BJ (cell line): ENCODE measurements around the gene SCFD1. TPM values are rescaled to one million over a fixed set of nuclear protein-coding genes. Genes with fewer than 3 reads are reported as not detected.

Source experiments
- CTCF ChIA-PET: fragments of 350-600 bp; formaldehyde crosslinking; extraction: SDS; loops from one replicate; lab custom pipeline; 2021; ENCODE audit warnings: antibody characterized with exemption, inconsistent platforms; lab: Yijun Ruan, JAX
- POLR2A ChIA-PET: fragments of 300-600 bp; sonication (Branson Sonifier 250); formaldehyde crosslinking; extraction: SDS; loops from one replicate; lab custom pipeline; 2021; ENCODE audit warnings: antibody characterized with exemption; lab: Charles Lee
- DNase-seq: peaks from one replicate; pipeline ENCODE4 v3.0.0-alpha.2; 2011; ENCODE audit warnings: low read depth
- H3K27me3 ChIP-seq: 2 replicates; pipeline ENCODE4 v1.6.0; 2011; ENCODE audit warnings: low read length; ENCODE audit not compliant: control insufficient read depth, insufficient read depth
- H3K36me3 ChIP-seq: 2 replicates; pipeline ENCODE4 v1.5.1; 2011; ENCODE audit warnings: low read length; ENCODE audit not compliant: control insufficient read depth, insufficient read depth
- H3K4me3 ChIP-seq: 2 replicates; pipeline ENCODE4 v1.5.1; 2011; ENCODE audit warnings: low read depth, mild to moderate bottlenecking, control low read depth, low read length
- polyA plus RNA-seq: library from polyadenylated mRNA; depleted of rRNA; stranded (reverse); fragments of >200 nt; gene quantifications from 2 replicates; pipeline ENCODE4 v1.2.3, GENCODE V29; 2011
- TF ChIP-seq, protein P1 (sequence below): IDR thresholded peaks from 2 replicates; pipeline ENCODE4 v1.5.1; 2011; ENCODE audit warnings: low read depth, mild to moderate bottlenecking, control low read depth, inconsistent platforms, low read length, moderate library complexity; ENCODE audit not compliant: insufficient read depth

SCFD1 gene
- polyA plus RNA-seq, 1 experiment = 61.0 TPM

DNA sequence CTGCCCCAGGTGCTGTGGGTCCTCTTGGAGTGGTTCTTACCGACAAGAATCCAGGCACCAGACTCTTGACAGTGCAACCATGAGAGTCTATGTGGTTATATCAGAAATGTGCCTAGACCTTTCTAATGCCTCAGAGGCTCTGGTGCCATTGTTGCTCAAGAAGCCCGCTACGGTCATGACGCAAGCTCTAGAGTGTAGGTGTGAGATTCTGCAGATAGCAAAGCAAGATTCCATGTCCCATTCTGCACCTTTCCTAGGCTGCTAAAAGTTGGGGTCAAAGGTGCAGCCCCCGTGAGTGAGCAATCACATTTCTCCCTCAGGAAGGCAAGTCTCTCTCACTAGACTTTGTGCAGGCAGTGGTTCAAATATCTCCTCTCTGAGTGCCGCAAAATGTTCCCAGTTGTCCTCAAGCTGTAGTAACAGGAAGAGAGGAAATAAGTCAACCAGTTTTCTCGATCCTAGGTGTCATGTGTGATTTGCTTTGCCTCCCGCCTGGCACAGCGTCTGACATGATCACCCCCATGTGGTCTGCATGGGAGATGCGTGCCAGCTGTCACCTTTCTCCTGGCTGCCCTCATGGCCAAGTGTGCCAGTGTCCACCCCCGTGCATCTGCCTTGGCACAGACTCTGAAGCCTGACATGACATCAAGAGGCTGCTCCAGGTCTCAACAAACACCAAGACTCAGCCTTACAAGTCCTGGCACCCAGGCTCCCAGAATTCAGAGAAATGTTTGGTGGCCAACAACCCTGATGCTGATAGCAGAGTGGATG, 129.7 kb downstream of the SCFD1 start:
- TF ChIP-seq, protein P1, sequence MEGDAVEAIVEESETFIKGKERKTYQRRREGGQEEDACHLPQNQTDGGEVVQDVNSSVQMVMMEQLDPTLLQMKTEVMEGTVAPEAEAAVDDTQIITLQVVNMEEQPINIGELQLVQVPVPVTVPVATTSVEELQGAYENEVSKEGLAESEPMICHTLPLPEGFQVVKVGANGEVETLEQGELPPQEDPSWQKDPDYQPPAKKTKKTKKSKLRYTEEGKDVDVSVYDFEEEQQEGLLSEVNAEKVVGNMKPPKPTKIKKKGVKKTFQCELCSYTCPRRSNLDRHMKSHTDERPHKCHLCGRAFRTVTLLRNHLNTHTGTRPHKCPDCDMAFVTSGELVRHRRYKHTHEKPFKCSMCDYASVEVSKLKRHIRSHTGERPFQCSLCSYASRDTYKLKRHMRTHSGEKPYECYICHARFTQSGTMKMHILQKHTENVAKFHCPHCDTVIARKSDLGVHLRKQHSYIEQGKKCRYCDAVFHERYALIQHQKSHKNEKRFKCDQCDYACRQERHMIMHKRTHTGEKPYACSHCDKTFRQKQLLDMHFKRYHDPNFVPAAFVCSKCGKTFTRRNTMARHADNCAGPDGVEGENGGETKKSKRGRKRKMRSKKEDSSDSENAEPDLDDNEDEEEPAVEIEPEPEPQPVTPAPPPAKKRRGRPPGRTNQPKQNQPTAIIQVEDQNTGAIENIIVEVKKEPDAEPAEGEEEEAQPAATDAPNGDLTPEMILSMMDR = no peak
- Histone ChIP-seq H3K27me3 (no peaks in the 10 kb centered on the region; the same call in 1 of the 2 replicates), H3K36me3 (no peaks in the 10 kb centered on the region), H3K4me3 (no peak overlapping the region)
- DNase-seq = no peak
- POLR2A ChIA-PET = no interaction called here
- CTCF ChIA-PET = interaction anchor here (0.5 to 0.9 kb wide), 2 partner anchors 9 to 18 kb away, joined by 3 read pairs; no protein-coding TSS in a partner anchor

DNA sequence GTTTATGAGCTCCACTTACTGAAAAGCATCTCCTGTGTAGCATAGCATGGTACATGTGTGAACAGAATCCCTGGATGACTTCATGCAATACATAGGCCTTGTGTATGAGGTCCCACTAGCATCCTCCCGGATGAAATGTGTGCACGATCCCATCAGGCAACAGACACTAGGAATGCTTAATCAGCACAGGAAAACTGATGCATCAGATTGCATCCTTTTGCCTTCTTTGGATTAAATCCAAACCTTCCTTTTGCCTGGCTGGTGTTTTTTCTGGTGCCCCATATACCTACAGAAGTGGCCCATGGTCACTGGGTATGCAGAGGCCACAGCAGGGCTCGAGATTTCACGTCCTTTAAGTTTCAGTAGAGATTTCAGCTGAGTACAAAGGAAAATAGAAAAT, 131.3 kb downstream of the SCFD1 start:
- CTCF ChIA-PET = no interaction called here

DNA sequence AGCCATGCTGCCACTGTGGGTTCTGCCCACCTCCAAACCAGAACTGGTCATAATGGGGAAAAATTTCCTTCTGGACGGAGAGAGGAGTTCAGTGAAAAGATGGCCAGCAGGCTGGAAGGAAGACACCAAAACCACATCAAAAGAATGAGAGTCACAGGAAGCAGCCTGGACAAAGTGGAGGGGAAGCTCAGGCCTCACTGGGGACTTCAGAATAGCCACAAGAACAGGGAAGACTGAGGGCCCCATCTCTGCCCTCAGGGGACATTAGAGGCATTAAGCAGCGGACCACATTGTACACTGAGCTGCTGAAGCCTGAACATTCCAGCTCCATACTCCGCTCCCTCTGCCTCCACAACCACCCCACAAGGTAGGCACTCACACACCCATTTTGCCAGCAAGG, 132.7 kb downstream of the SCFD1 start:
- CTCF ChIA-PET = no interaction called here
- Histone ChIP-seq H3K36me3 (no peaks in the 10 kb centered on the region), H3K27me3 (peaks cover 2% of the 10 kb centered on the region; the same call in 1 of the 2 replicates), H3K4me3 (no peak overlapping the region)
- no peak for DNase-seq
- TF ChIP-seq, protein P1 = no peak
- POLR2A ChIA-PET = no interaction called here

More for the DNA sequence above, 131.3 kb downstream of the SCFD1 start:
- Histone ChIP-seq H3K4me3 (no peak overlapping the region), H3K27me3 (no peaks in the 10 kb centered on the region; the same call in 1 of the 2 replicates), H3K36me3 (no peaks in the 10 kb centered on the region)
- DNase-seq = no peak
- POLR2A ChIA-PET = no interaction called here
- TF ChIP-seq, protein P1 = no peak

DNA sequence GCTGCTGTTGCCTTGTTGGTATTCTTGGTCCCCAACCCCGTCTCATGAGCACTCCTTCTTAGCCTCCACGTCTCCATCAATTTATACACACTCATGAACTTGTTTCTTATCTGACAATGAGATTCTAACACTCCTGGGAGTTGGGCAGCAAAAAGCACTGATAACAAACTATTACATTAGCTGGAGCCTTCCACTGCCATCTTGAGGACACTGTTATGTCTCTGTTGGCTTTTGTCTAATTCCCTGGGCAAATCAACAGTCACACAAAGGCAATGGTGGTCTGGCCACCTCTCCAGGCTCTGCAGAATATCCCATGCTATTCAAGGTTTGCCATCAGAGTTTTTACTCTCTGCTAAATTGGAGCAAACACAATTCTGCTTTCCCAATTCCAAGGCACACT, 134.5 kb downstream of the SCFD1 start:
- no peak for DNase-seq
- H3K27me3 ChIP-seq = peaks cover 2% of the 10 kb centered on the region; the same call in 1 of the 2 replicates
- H3K4me3 ChIP-seq = no peak overlapping the region
- ChIA-PET POLR2A (no interaction called here), CTCF (no interaction called here)
- TF ChIP-seq, protein P1 = no peak
- H3K36me3 ChIP-seq = no peaks in the 10 kb centered on the region

DNA sequence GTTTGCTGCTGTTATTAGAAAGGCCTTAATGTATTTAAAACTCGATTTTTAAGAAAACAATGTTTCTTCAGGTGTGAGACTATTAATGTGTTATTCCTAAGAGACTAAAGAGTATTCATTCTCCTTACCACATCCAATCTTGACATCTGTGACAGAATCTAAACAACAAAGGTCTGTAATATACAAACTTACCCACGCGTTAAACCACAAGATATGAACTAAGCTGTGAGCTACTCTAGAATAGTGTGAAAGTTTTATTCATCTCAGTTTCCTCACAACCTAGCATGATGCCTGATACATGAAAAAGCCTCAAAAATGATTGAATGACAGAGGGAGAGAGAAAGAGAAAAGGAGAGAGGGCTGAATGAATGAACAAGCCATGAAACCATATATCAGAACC, 135.0 kb downstream of the SCFD1 start:
- CTCF ChIA-PET = no interaction called here
- TF ChIP-seq, protein P1 = no peak

More for the DNA sequence above, 135.0 kb downstream of the SCFD1 start:
- H3K4me3 ChIP-seq = no peak overlapping the region
- POLR2A ChIA-PET = no interaction called here
- H3K27me3 ChIP-seq = peaks cover 2% of the 10 kb centered on the region; the same call in 1 of the 2 replicates
- no peaks in the 10 kb centered on the region for H3K36me3 ChIP-seq
- no peak for DNase-seq
